SK-N-SH (cell line): ENCODE measurements around the gene KRTCAP3. TPM values are rescaled to one million over a fixed set of nuclear protein-coding genes. Genes with fewer than 3 reads are reported as not detected.

ENCODE experiments used
- CTCF ChIA-PET: fragments of 300-600, 350-600 bp; formaldehyde crosslinking; extraction: SDS; loops from one replicate; lab custom pipeline; 2021; lab: Yijun Ruan, JAX
- POLR2A ChIA-PET: fragments of 350-600 bp; sonication (Branson Sonifier 250); formaldehyde crosslinking; extraction: SDS; loops from one replicate; lab custom pipeline; 2020; ENCODE audit warnings: antibody characterized with exemption, inconsistent platforms; lab: Yijun Ruan, JAX
- DNase-seq: peaks from one replicate; pipeline ENCODE4 v3.0.0; 2012
- H2AFZ ChIP-seq: fragments of 200-600 bp; sonication (generic); 2 replicates; pipeline ENCODE4 v1.8.1; 2016; ENCODE audit warnings: antibody characterized with exemption, mild to moderate bottlenecking, low read depth
- H3F3A ChIP-seq: fragments of 200-600 bp; sonication (generic); replicated peaks from 2 replicates; pipeline ENCODE3; 2016; ENCODE audit warnings: antibody characterized with exemption, mild to moderate bottlenecking; ENCODE audit not compliant: insufficient read depth
- H3K27ac ChIP-seq, 2 experiments: fragments of 200-500 bp in 1 of 2; fragments of 200-600 bp in 1 of 2; sonication (Bioruptor generic) in 1 of 2; sonication (generic), shearing (Covaris generic) in 1 of 2; 2 replicates each; pipeline versions ENCODE4 v1.5.1 to v1.6.1; 2014 to 2016; ENCODE audit warnings: low read depth in 2 of 2, inconsistent platforms in 1 of 2, low read length in 1 of 2, mild to moderate bottlenecking in 1 of 2, mixed read lengths in 1 of 2
- H3K27me3 ChIP-seq: fragments of 200-600 bp; sonication (generic), shearing (Covaris generic); 2 replicates; pipeline ENCODE4 v1.6.1; 2016; ENCODE audit warnings: mixed run types; ENCODE audit not compliant: insufficient read depth
- H3K36me3 ChIP-seq, 2 experiments: fragments of 200-500 bp in 1 of 2; fragments of 200-600 bp in 1 of 2; sonication (Bioruptor generic) in 1 of 2; sonication (generic) in 1 of 2; replicated peaks in 1 of 2; 2 replicates each; pipeline versions ENCODE3 to v1.5.1; 2014 to 2016; ENCODE audit warnings: low read length in 1 of 2, mild to moderate bottlenecking in 1 of 2; ENCODE audit not compliant: insufficient read depth in 2 of 2, control insufficient read depth in 1 of 2
- H3K4me1 ChIP-seq, 2 experiments: fragments of 200-500 bp in 1 of 2; fragments of 200-600 bp in 1 of 2; sonication (Bioruptor generic) in 1 of 2; sonication (generic), shearing (Covaris generic) in 1 of 2; 2 replicates each; pipeline versions ENCODE4 v1.5.1 to v1.6.1; 2014 to 2016; ENCODE audit warnings: low read depth in 1 of 2, low read length in 1 of 2, mixed run types in 1 of 2; ENCODE audit not compliant: insufficient read depth in 2 of 2, control insufficient read depth in 1 of 2
- H3K4me2 ChIP-seq: fragments of 200-600 bp; sonication (generic), shearing (Covaris generic); 2 replicates; pipeline ENCODE4 v1.6.1; 2017; ENCODE audit warnings: mixed run types
- H3K4me3 ChIP-seq, 2 experiments: fragments of 200-500 bp in 1 of 2; fragments of 200-600 bp in 1 of 2; sonication (Bioruptor generic) in 1 of 2; sonication (generic), shearing (Covaris generic) in 1 of 2; 2 replicates each; pipeline versions ENCODE4 v1.5.1 to v1.8.1; 2014 to 2016; ENCODE audit warnings: low read depth in 2 of 2, inconsistent platforms in 1 of 2, low read length in 1 of 2, mild to moderate bottlenecking in 1 of 2, mixed read lengths in 1 of 2, moderate library complexity in 1 of 2
- H3K79me2 ChIP-seq: fragments of 200-600 bp; sonication (generic); 2 replicates; pipeline ENCODE4 v1.8.1; 2017; ENCODE audit warnings: mild to moderate bottlenecking; ENCODE audit not compliant: insufficient read depth
- H3K9ac ChIP-seq: fragments of 200-600 bp; sonication (generic); 2 replicates; pipeline ENCODE4 v1.6.1; 2017; ENCODE audit warnings: mixed run types
- H3K9me2 ChIP-seq: fragments of 200-600 bp; sonication (generic); 2 replicates; pipeline ENCODE4 v1.6.1; 2017; ENCODE audit warnings: mixed run types
- H3K9me3 ChIP-seq: fragments of 200-600 bp; sonication (generic); 2 replicates; pipeline ENCODE4 v1.6.1; 2017; ENCODE audit warnings: mixed run types, mild to moderate bottlenecking, moderate library complexity
- H4K20me1 ChIP-seq: fragments of 200-600 bp; sonication (generic); 2 replicates; pipeline ENCODE4 v1.6.1; 2017; ENCODE audit warnings: mild to moderate bottlenecking, mixed run types; ENCODE audit not compliant: insufficient read depth
- ELF1 ChIP-seq: IDR thresholded peaks from 2 replicates; pipeline ENCODE4 v1.4.0; 2012
- FOSL2 ChIP-seq: IDR thresholded peaks from 2 replicates; pipeline ENCODE4 v1.4.0; 2012; ENCODE audit warnings: low read depth, mild to moderate bottlenecking, moderate library complexity, borderline replicate concordance
- FOXM1 ChIP-seq: IDR thresholded peaks from 2 replicates; pipeline ENCODE4 v1.4.0; 2012; ENCODE audit warnings: low read depth, mild to moderate bottlenecking
- GABPA ChIP-seq: IDR thresholded peaks from 2 replicates; pipeline ENCODE4 v1.4.0; 2012; ENCODE audit warnings: low read depth, mild to moderate bottlenecking
- JUND ChIP-seq: IDR thresholded peaks from 2 replicates; pipeline ENCODE4 v1.4.0; 2012
- MXI1 ChIP-seq: IDR thresholded peaks from 2 replicates; pipeline ENCODE4 v1.6.1; 2012; ENCODE audit warnings: mild to moderate bottlenecking, low read depth, low read length, improper control_type of control experiment
- NFIC ChIP-seq: IDR thresholded peaks from 2 replicates; pipeline ENCODE4 v1.4.0; 2012; ENCODE audit warnings: borderline replicate concordance
- NRF1 ChIP-seq: IDR thresholded peaks from 2 replicates; pipeline ENCODE4 v1.6.1; 2012; ENCODE audit warnings: low read depth, mild to moderate bottlenecking, low read length
- PBX3 ChIP-seq: IDR thresholded peaks from 2 replicates; pipeline ENCODE4; 2012
- POLR2AphosphoS5 ChIP-seq: IDR thresholded peaks from 2 replicates; pipeline ENCODE4 v1.6.1; 2012; ENCODE audit warnings: low read depth, low read length
- RFX5 ChIP-seq: IDR thresholded peaks from 2 replicates; pipeline ENCODE4 v1.6.1; 2012; ENCODE audit warnings: mild to moderate bottlenecking, improper control_type of control experiment, low read length
- TAF1 ChIP-seq: IDR thresholded peaks from 2 replicates; pipeline ENCODE4 v1.6.1; 2012; ENCODE audit warnings: low read depth, mild to moderate bottlenecking, low read length, moderate library complexity, borderline replicate concordance
- TEAD4 ChIP-seq: IDR thresholded peaks from 2 replicates; pipeline ENCODE4 v1.4.0; 2012; ENCODE audit warnings: mild to moderate bottlenecking, borderline replicate concordance; ENCODE audit not compliant: insufficient read depth
- USF2 ChIP-seq: fragments of 150-350 bp; IDR thresholded peaks from 2 replicates; pipeline ENCODE4 v1.6.1; 2017; ENCODE audit warnings: antibody characterized with exemption, low read length, low read depth, borderline replicate concordance
- YY1 ChIP-seq: IDR thresholded peaks from 2 replicates; pipeline ENCODE4 v1.4.0; 2012; ENCODE audit warnings: low read depth, mild to moderate bottlenecking
- WGBS: methylation state at CpG from one replicate; pipeline ENCODE4 v1.1.6; 2017; ENCODE audit warnings: low lambda C conversion rate; 5-methylcytosine and 5-hydroxymethylcytosine counted together
- polyA plus RNA-seq, 3 experiments: library from polyadenylated mRNA; depleted of rRNA; stranded (reverse); fragments of >200 nt; gene quantifications; 2 replicates each; pipeline ENCODE4 v1.2.3, GENCODE V29; 2012
- TF ChIP-seq, protein P1 (sequence below): fragments of 200-600 bp; sonication (generic); IDR thresholded peaks from 2 replicates; pipeline ENCODE4 v1.6.1; 2017; ENCODE audit warnings: antibody characterized with exemption, mild to moderate bottlenecking, moderate library complexity
- TF ChIP-seq, protein P2 (sequence below): fragments of 150-350 bp; IDR thresholded peaks from 2 replicates; pipeline ENCODE4 v1.6.1; 2016; ENCODE audit warnings: mild to moderate bottlenecking, low read depth, low read length
- TF ChIP-seq, protein P3 (sequence below): IDR thresholded peaks from 2 replicates; pipeline ENCODE4 v1.4.0; 2012; ENCODE audit warnings: low read depth
- TF ChIP-seq, protein P4 (sequence below): IDR thresholded peaks from 2 replicates; pipeline ENCODE4 v1.4.0; 2012; ENCODE audit warnings: low read depth, borderline replicate concordance

KRTCAP3 gene
- polyA plus RNA-seq, 1 of the 3 experiments (the other 2 are of a cell fraction): 4.1 TPM

DNA sequence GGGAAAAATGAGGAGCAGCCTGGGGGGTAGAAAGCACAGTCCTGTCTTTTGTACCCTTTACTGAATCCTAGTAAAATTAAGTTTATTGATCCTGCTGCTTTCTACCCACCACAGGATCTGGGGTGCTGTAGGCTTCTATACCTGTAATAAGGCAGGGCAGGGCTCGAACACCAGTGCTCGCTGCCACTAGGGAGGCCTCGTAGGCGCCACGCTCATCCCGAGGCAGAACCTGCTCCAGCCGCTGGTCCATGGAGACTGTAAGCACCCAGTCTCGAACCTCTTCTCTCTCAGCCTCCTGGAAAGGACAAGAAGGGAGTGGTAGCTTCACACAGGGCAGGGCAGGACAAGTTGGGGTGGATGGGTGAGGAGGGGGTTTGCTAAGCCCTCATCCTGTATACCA is 3.0 kb downstream of the KRTCAP3 start:
- Histone ChIP-seq H3K27ac (no peak overlapping the region), H3K4me2 (no peak overlapping the region), H3F3A (no peaks in the 10 kb centered on the region), H3K9me2 (no peaks in the 10 kb centered on the region), H4K20me1 (no peaks in the 10 kb centered on the region), H3K9ac (no peak overlapping the region), H3K9me3 (no peaks in the 10 kb centered on the region), H3K4me1 (no peaks in the 10 kb centered on the region), H3K27me3 (no peaks in the 10 kb centered on the region), H3K36me3 (peaks cover 19 to 58% of the 10 kb centered on the region in 2 experiments), H3K79me2 (no peaks in the 10 kb centered on the region), H2AFZ (no peak overlapping the region), H3K4me3 (no peak overlapping the region)
- 89% methylated on average over 8 of the region's 8 CpGs for WGBS
- DNase-seq: no peak
- ChIA-PET CTCF (interaction anchor here (1.0 to 1.6 kb wide), 3 partner anchors 14 to 239 kb away, joined by 3 to 6 read pairs (median 4); partner anchors contain the start of gene PPM1G), POLR2A (no interaction called here)
- TF ChIP-seq, protein P1, sequence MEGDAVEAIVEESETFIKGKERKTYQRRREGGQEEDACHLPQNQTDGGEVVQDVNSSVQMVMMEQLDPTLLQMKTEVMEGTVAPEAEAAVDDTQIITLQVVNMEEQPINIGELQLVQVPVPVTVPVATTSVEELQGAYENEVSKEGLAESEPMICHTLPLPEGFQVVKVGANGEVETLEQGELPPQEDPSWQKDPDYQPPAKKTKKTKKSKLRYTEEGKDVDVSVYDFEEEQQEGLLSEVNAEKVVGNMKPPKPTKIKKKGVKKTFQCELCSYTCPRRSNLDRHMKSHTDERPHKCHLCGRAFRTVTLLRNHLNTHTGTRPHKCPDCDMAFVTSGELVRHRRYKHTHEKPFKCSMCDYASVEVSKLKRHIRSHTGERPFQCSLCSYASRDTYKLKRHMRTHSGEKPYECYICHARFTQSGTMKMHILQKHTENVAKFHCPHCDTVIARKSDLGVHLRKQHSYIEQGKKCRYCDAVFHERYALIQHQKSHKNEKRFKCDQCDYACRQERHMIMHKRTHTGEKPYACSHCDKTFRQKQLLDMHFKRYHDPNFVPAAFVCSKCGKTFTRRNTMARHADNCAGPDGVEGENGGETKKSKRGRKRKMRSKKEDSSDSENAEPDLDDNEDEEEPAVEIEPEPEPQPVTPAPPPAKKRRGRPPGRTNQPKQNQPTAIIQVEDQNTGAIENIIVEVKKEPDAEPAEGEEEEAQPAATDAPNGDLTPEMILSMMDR: no peak
- TF ChIP-seq ELF1: no peak
- TF ChIP-seq NRF1: no peak
- TF ChIP-seq, protein P2, sequence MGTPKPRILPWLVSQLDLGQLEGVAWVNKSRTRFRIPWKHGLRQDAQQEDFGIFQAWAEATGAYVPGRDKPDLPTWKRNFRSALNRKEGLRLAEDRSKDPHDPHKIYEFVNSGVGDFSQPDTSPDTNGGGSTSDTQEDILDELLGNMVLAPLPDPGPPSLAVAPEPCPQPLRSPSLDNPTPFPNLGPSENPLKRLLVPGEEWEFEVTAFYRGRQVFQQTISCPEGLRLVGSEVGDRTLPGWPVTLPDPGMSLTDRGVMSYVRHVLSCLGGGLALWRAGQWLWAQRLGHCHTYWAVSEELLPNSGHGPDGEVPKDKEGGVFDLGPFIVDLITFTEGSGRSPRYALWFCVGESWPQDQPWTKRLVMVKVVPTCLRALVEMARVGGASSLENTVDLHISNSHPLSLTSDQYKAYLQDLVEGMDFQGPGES: no peak
- no peak for TF ChIP-seq MXI1
- no peak for TF ChIP-seq NFIC
- no peak for TF ChIP-seq TAF1
- no peak for TF ChIP-seq YY1
- TF ChIP-seq PBX3: no peak
- no peak for TF ChIP-seq GABPA
- TF ChIP-seq FOXM1: no peak
- TF ChIP-seq USF2: no peak
- TF ChIP-seq POLR2AphosphoS5: no peak
- no peak for TF ChIP-seq JUND
- no peak for TF ChIP-seq FOSL2
- TF ChIP-seq RFX5: no peak
- TF ChIP-seq, protein P3, sequence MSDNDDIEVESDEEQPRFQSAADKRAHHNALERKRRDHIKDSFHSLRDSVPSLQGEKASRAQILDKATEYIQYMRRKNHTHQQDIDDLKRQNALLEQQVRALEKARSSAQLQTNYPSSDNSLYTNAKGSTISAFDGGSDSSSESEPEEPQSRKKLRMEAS: no peak
- TF ChIP-seq, protein P4, sequence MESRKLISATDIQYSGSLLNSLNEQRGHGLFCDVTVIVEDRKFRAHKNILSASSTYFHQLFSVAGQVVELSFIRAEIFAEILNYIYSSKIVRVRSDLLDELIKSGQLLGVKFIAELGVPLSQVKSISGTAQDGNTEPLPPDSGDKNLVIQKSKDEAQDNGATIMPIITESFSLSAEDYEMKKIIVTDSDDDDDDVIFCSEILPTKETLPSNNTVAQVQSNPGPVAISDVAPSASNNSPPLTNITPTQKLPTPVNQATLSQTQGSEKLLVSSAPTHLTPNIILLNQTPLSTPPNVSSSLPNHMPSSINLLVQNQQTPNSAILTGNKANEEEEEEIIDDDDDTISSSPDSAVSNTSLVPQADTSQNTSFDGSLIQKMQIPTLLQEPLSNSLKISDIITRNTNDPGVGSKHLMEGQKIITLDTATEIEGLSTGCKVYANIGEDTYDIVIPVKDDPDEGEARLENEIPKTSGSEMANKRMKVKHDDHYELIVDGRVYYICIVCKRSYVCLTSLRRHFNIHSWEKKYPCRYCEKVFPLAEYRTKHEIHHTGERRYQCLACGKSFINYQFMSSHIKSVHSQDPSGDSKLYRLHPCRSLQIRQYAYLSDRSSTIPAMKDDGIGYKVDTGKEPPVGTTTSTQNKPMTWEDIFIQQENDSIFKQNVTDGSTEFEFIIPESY: no peak
- TF ChIP-seq TEAD4: no peak
